Mucosa of descending colon (tissue), 3 donors: Measurements from ENCODE around the gene FNDC3B. TPM values are rescaled to one million over a fixed set of nuclear protein-coding genes. Genes with fewer than 3 reads are reported as not detected.

Source experiments
- ATAC-seq: fragments of 200-7000 bp; cut with Tn5 transposase; one replicate; pipeline ENCODE4 v1.9.1; 2020; ENCODE audit warnings: mild to moderate bottlenecking, moderate library complexity
- DNase-seq, 3 donors: peaks; one replicate each; pipeline ENCODE4 v3.0.0-alpha.2; 2020
- H3K36me3 ChIP-seq: fragments of 200-600 bp; one replicate; pipeline ENCODE4 v1.8.0; 2021; ENCODE audit warnings: low read depth, mild to moderate bottlenecking
- H3K4me1 ChIP-seq: fragments of 200-600 bp; one replicate; pipeline ENCODE4 v1.8.0; 2021; ENCODE audit warnings: low read depth, mild to moderate bottlenecking
- H3K4me3 ChIP-seq: fragments of 200-600 bp; one replicate; pipeline ENCODE4 v1.8.0; 2021; ENCODE audit warnings: mild to moderate bottlenecking
- H3K9me3 ChIP-seq: fragments of 200-600 bp; one replicate; pipeline ENCODE4 v1.8.0; 2021; ENCODE audit warnings: mild to moderate bottlenecking
- intact Hi-C, 2 donors: fragments of 100-400 bp; cut with DNase I in 1 of 2; cut with micrococcal nuclease in 1 of 2; formaldehyde crosslinking; loops; one replicate each; pipeline versions ENCODE4 v1.11.0 to v1.11.1; 2022; cut with DNase I, micrococcal nuclease
- total RNA-seq, 3 donors: library from RNA; stranded (reverse); fragmentation: NEBNext Ultra II Directional in 2 of 3; extraction: Animal tissue kit (Norgen Biotek cat#: 25700) in 2 of 3; gene quantifications; one replicate each; pipeline versions ENCODE4 v1.2.1 to v1.2.4, GENCODE V29; 2021 to 2023
- TF ChIP-seq, protein P1 (sequence below): fragments of 200-600 bp; IDR thresholded peaks from one replicate; pipeline ENCODE4 v1.8.0; 2022; ENCODE audit warnings: antibody characterized with exemption, mild to moderate bottlenecking
- donor health status: DM: no; HTN: no; CAD: no; lungs with moderate emphysema.
- donor health status: DM: no; HTN: no; CAD: no.
- donor health status: DM: no; HTN: yes; CAD: no.

Gene FNDC3B
- total RNA-seq, 3 donors from 2014 or later = 107 to 132 (median 126) TPM

DNA sequence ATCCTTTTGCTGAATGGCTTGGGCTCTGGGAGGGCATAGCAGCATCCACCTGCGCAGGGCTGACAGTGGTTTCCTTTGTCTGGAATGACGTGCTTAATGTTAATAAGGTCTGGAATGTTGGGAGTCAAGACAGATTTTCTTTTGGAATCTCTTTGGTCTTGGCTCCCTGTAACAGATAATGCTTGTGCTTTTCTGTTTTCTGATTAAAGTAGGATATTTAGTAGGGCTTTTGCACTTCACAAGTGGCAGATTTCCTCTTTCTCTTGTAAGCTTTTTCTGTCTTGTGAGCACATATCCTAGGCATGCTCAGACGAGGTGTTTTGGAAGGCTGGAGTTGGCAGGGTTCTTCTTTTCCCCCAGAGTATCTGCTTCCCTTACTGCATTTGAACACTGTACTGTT is 219.2 kb downstream of the FNDC3B start:
- ATAC-seq (no peak), DNase-seq (no peak)
- intact Hi-C loops = no loop called here
- no peak overlapping the region for H3K4me3 ChIP-seq
- no peaks in the 10 kb centered on the region for H3K9me3 ChIP-seq
- H3K36me3 ChIP-seq = no peaks in the 10 kb centered on the region
- no peaks in the 10 kb centered on the region for H3K4me1 ChIP-seq
- TF ChIP-seq, protein P1, sequence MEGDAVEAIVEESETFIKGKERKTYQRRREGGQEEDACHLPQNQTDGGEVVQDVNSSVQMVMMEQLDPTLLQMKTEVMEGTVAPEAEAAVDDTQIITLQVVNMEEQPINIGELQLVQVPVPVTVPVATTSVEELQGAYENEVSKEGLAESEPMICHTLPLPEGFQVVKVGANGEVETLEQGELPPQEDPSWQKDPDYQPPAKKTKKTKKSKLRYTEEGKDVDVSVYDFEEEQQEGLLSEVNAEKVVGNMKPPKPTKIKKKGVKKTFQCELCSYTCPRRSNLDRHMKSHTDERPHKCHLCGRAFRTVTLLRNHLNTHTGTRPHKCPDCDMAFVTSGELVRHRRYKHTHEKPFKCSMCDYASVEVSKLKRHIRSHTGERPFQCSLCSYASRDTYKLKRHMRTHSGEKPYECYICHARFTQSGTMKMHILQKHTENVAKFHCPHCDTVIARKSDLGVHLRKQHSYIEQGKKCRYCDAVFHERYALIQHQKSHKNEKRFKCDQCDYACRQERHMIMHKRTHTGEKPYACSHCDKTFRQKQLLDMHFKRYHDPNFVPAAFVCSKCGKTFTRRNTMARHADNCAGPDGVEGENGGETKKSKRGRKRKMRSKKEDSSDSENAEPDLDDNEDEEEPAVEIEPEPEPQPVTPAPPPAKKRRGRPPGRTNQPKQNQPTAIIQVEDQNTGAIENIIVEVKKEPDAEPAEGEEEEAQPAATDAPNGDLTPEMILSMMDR = no peak

DNA sequence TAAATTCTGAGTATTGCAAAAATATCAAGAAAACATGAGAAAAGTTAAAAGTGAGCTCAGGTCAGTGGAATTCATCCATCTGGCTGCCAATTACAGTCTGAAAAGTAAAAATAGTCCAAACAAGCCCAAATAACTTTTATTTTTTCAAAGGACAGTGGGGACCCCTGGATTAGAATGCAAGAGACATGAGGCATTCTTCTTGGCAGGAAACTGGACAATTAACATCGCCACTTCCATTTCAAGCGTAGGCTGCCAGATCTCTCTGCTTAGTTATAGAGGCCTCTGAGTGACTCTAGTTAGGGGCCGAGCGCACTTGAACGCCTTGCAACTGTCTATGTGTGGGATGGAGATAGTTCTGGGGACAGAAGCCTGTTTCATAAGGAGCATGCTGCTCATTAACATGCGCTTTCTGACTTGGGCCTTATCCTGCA is 219.7 kb downstream of the FNDC3B start:
- Histone ChIP-seq H3K4me3 (no peak overlapping the region), H3K9me3 (no peaks in the 10 kb centered on the region), H3K4me1 (no peaks in the 10 kb centered on the region), H3K36me3 (no peaks in the 10 kb centered on the region)
- no peak for DNase-seq
- ATAC-seq = no peak
- TF ChIP-seq, protein P1 = no peak
- intact Hi-C loops = no loop called here

DNA sequence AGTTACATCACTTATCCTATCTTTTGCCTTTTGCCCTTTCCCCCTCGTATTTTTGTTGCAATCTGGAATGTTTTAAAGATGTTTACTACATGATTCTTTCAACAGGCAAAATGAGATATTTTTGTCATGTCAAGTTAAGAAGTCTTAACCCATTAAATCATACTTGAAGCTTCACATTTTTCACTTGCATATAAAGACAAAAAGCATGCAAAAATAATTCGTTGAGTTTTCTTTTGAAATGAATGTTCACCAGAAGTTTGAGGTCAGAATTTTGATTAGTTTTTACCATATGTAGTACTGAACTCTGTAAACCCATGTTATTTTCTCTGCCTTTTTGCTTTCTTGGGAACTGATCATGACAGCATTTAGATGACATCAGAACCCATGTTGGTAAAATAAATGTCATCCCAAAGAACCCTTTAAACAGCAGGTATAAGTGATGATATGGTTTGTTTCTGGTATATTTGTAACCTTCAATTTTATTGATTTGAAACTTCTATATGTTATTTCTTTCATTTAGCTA is 220.4 kb downstream of the FNDC3B start:
- DNase-seq (no peak), ATAC-seq (no peak)
- Histone ChIP-seq H3K9me3 (no peaks in the 10 kb centered on the region), H3K4me3 (no peak overlapping the region), H3K36me3 (no peaks in the 10 kb centered on the region), H3K4me1 (no peaks in the 10 kb centered on the region)
- intact Hi-C loops = no loop called here
- TF ChIP-seq, protein P1 = no peak

DNA sequence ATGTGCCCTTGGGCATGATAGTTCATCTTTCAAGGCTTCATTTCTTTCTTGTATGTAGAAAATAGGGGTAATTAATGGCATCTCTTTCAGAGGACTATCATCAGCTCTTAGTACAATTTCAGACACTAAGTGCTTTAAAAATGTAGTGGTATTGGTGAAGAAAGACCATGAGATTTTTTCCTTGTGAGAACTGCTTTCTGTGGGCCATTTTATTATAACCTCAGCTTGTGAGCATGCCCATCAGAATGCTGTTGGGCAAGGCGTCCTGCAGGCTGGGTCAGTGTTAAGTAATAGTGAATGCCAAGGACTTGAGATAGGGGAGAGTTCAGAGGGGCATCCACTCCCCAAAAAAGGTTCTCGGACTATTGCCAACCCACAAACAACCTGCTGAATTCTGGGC is 221.0 kb downstream of the FNDC3B start:
- Histone ChIP-seq H3K4me1 (no peaks in the 10 kb centered on the region), H3K9me3 (no peaks in the 10 kb centered on the region), H3K4me3 (no peak overlapping the region), H3K36me3 (no peaks in the 10 kb centered on the region)
- intact Hi-C loops = no loop called here
- TF ChIP-seq, protein P1 = no peak
- DNase-seq (no peak), ATAC-seq (no peak)

DNA sequence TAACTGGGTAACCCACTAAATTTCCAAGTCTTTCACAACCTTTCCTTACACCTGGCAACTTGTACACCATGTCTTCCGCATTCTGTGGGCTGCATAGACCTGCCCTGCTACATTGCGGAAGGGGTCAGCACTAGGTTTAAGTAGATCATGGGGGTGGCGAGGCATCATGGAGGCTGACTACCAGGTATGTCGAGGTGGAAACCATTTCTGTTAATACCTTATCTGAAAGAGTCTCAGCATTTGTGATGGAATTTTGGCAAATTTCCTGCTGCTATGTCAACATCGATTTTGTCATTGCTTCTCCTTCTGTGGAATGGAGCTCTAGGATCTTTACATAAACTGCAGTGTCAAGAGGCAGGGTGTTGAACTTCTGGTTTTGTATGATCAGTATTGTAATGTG is 221.7 kb downstream of the FNDC3B start:
- intact Hi-C loops = no loop called here
- Histone ChIP-seq H3K9me3 (no peaks in the 10 kb centered on the region), H3K4me1 (no peaks in the 10 kb centered on the region), H3K36me3 (no peaks in the 10 kb centered on the region), H3K4me3 (no peak overlapping the region)
- ATAC-seq = no peak
- DNase-seq = no peak
- TF ChIP-seq, protein P1 = no peak

DNA sequence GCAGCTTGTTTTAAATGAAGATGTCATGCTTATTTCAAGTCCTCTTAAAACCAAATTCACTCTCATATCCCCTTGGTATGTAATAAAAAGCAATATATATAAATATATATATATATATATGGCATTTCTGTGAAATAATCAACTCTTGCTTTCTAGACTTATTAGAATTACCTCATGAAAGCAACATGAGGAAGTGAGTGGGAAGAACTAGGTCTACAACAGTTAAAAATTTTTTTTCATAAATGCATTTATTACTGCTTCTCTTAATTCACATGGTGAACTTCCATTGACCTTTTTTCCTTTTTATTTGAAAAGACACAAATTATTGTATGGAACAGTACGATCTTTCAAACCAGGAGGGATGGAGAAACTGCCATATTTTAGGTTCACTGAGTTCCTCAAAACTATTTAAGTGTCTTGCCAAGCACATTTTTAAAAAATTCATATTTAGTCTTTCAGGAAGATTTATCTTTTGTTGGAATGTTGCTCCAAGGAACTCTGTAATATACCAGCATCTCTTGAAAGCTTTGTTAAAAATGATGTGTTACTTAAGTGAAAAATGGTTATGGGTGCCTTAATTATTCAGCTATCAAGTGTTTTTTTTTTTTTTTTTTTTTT is 223.7 kb downstream of the FNDC3B start:
- intact Hi-C loops = no loop called here
- ATAC-seq (no peak), DNase-seq (no peak)
- Histone ChIP-seq H3K9me3 (no peaks in the 10 kb centered on the region), H3K4me1 (no peaks in the 10 kb centered on the region), H3K4me3 (no peak overlapping the region), H3K36me3 (no peaks in the 10 kb centered on the region)
- TF ChIP-seq, protein P1 = no peak
